H1 (cell line): ENCODE results near the gene MED12L.

Source experiments
- CREB1 ChIP-seq: IDR thresholded peaks from 2 replicates; pipeline ENCODE4 v1.6.1; 2012; ENCODE audit warnings: inconsistent platforms
- EP300 ChIP-seq, 2 experiments: IDR thresholded peaks; 1 replicate in 1 of 2; 2 replicates in 1 of 2; pipeline ENCODE4 v1.6.1; 2011 to 2012; ENCODE audit warnings: low read depth in 2 of 2, low read length in 2 of 2, mild to moderate bottlenecking in 2 of 2, borderline replicate concordance in 1 of 2, inconsistent platforms in 1 of 2, moderate library complexity in 1 of 2
- EZH2 ChIP-seq: fragments of 200-600 bp; sonication (generic); IDR thresholded peaks from 2 replicates; pipeline ENCODE4 v1.7.1; 2012; ENCODE audit warnings: low read depth, mild to moderate bottlenecking, moderate library complexity, low read length, inconsistent platforms; ENCODE audit not compliant: severe bottlenecking
- GABPA ChIP-seq: IDR thresholded peaks from 2 replicates; pipeline ENCODE4 v1.6.1; 2011; ENCODE audit warnings: mild to moderate bottlenecking, low read length, moderate library complexity, borderline replicate concordance; ENCODE audit not compliant: insufficient read depth
- GTF2F1 ChIP-seq: IDR thresholded peaks from 2 replicates; pipeline ENCODE4 v1.6.1; 2012; ENCODE audit warnings: low read depth, low read length, improper control_type of control experiment, borderline replicate concordance
- JUN ChIP-seq: IDR thresholded peaks from 2 replicates; pipeline ENCODE4 v1.6.1; 2011; ENCODE audit warnings: low read depth, mild to moderate bottlenecking, improper control_type of control experiment, low read length
- KDM1A ChIP-seq: fragments of 200-600, 300-600 bp; sonication (generic); IDR thresholded peaks from 2 replicates; pipeline ENCODE4 v1.7.1; 2016; ENCODE audit warnings: mild to moderate bottlenecking, low read length, borderline replicate concordance
- POLR2AphosphoS5 ChIP-seq: IDR thresholded peaks from 2 replicates; pipeline ENCODE4 v1.6.1; 2011; ENCODE audit warnings: low read depth, low read length
- RAD21 ChIP-seq, 2 experiments: IDR thresholded peaks in 1 of 2; conservative IDR thresholded peaks in 1 of 2; 2 replicates each; pipeline ENCODE4 v1.6.1; 2011; ENCODE audit warnings: low read depth in 2 of 2, low read length in 2 of 2, improper control_type of control experiment in 1 of 2, inconsistent platforms in 1 of 2, mild to moderate bottlenecking in 1 of 2, moderate library complexity in 1 of 2
- ZNF274 ChIP-seq: IDR thresholded peaks from 2 replicates; pipeline ENCODE4 v1.7.0; 2012; ENCODE audit warnings: low read length, borderline replicate concordance; ENCODE audit errors: extremely low read depth
- TF ChIP-seq, protein P1 (sequence below), 3 experiments: IDR thresholded peaks; 1 replicate in 2 of 3; 2 replicates in 1 of 3; pipeline versions ENCODE4 v1.5.1 to v1.6.1; 2011; ENCODE audit warnings: low read length in 3 of 3, mild to moderate bottlenecking in 3 of 3, inconsistent platforms in 2 of 3, low read depth in 1 of 3, moderate library complexity in 1 of 3; ENCODE audit not compliant: insufficient read depth in 1 of 3; ENCODE audit errors: control extremely low read depth in 1 of 3
- TF ChIP-seq, protein P2 (sequence below): IDR thresholded peaks from 2 replicates; pipeline ENCODE4 v1.6.1; 2011; ENCODE audit warnings: low read length, improper control_type of control experiment

DNA sequence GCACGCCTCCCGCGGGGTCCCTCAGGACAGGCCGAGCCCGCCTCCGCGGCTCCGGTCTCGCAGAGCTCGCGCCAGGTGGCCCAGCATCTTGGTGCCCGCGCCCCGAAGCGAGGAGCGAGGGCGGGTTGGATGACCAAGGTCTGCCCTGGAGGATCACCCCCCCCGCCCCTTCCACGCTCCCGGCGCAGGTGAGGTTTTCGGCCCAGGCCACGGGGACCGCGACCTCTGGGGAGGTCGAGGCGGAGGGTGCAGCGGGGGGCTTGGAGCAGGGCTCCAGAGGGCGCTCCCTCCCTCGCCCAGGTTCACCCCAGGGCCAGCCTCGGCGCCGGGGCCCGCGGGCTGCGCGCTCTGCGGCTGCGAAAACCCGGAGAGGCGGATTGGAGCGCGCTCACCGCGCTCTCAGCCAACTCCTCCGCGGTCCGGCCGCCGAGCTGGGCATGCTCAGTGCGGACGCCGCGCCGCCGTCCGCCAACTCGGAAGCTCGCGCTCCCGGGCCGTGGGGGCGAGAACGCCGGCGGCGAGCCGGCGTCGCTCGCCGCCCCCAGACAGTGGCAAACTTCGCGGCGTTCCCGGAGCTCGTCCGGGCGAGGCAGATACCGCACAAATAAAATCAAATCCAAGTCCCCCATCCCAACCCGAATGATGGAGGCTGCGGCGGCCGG lies at the start of gene MED12L:
- TF ChIP-seq EZH2, result no peak
- no peak for TF ChIP-seq JUN
- no peak for TF ChIP-seq KDM1A
- TF ChIP-seq, protein P1, sequence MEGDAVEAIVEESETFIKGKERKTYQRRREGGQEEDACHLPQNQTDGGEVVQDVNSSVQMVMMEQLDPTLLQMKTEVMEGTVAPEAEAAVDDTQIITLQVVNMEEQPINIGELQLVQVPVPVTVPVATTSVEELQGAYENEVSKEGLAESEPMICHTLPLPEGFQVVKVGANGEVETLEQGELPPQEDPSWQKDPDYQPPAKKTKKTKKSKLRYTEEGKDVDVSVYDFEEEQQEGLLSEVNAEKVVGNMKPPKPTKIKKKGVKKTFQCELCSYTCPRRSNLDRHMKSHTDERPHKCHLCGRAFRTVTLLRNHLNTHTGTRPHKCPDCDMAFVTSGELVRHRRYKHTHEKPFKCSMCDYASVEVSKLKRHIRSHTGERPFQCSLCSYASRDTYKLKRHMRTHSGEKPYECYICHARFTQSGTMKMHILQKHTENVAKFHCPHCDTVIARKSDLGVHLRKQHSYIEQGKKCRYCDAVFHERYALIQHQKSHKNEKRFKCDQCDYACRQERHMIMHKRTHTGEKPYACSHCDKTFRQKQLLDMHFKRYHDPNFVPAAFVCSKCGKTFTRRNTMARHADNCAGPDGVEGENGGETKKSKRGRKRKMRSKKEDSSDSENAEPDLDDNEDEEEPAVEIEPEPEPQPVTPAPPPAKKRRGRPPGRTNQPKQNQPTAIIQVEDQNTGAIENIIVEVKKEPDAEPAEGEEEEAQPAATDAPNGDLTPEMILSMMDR (IDR thresholded peaks at IDR 0.05; ENCODE audit: control extremely low read depth in 1 of 3, insufficient read depth in 1 of 3, low read depth in 1 of 3, low read length in 3 of 3), result peak in 1 of 3 experiments; percentile 23; a peak in 1 of 4 replicates
- peak in 1 of 2 experiments; percentile 42; a peak in 1 of 4 replicates for TF ChIP-seq RAD21 (IDR thresholded peaks at IDR 0.05 in 1 of 2, conservative IDR thresholded peaks at IDR 0.05 in 1 of 2; ENCODE audit: low read depth in 2 of 2, low read length in 2 of 2)
- TF ChIP-seq CREB1, result 0 out of 2 replicates have a peak, but pooled peaks have one; percentile 8
- TF ChIP-seq GTF2F1, result no peak
- TF ChIP-seq, protein P2, sequence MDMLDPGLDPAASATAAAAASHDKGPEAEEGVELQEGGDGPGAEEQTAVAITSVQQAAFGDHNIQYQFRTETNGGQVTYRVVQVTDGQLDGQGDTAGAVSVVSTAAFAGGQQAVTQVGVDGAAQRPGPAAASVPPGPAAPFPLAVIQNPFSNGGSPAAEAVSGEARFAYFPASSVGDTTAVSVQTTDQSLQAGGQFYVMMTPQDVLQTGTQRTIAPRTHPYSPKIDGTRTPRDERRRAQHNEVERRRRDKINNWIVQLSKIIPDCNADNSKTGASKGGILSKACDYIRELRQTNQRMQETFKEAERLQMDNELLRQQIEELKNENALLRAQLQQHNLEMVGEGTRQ, result no peak
- TF ChIP-seq POLR2AphosphoS5, result 0 out of 2 replicates have a peak, but pooled peaks have one; percentile 15
- peak in 1 of 2 experiments; percentile 64; a peak in 1 of 3 replicates for TF ChIP-seq EP300 (IDR thresholded peaks at IDR 0.05; ENCODE audit: borderline replicate concordance in 1 of 2, low read depth in 2 of 2, low read length in 2 of 2)
- TF ChIP-seq GABPA, result no peak
- no peak for TF ChIP-seq ZNF274
